ENCODE data around the gene NSUN4.
"Not testable (repeated sequence)": the region's sequence is repeated elsewhere in the genome, so short reads cannot be mapped to it uniquely, and the experiment has no call there.

Gene NSUN4

GRCh38 chr1:46315669-46316403 is 24.8 kb upstream of the NSUN4 start:
- no peak overlapping the region for H3K27ac Mint-ChIP-seq
- no peaks in the 10 kb centered on the region for H3K27me3 Mint-ChIP-seq (ENCODE audit: low read depth)
- H3K4me3 Mint-ChIP-seq, result no peak overlapping the region
- H3K9me3 Mint-ChIP-seq, result no peaks in the 10 kb centered on the region
- no peaks in the 10 kb centered on the region for H3K4me1 Mint-ChIP-seq (ENCODE audit: low read depth)
- H3K36me3 Mint-ChIP-seq (ENCODE audit: low read depth), result peaks cover 32% of the 10 kb centered on the region

GRCh38 chr1:46317323-46317722 is 23.3 kb upstream of the NSUN4 start:
- no peaks in the 10 kb centered on the region for H3K27me3 Mint-ChIP-seq (ENCODE audit: low read depth)
- peaks cover 28% of the 10 kb centered on the region for H3K36me3 Mint-ChIP-seq (ENCODE audit: low read depth)
- H3K4me1 Mint-ChIP-seq (ENCODE audit: low read depth), result no peaks in the 10 kb centered on the region
- no peak overlapping the region for H3K27ac Mint-ChIP-seq
- no peak overlapping the region for H3K4me3 Mint-ChIP-seq
- H3K9me3 Mint-ChIP-seq, result no peaks in the 10 kb centered on the region

GRCh38 chr1:46319301-46319700 is 21.3 kb upstream of the NSUN4 start:
- H3K4me1 Mint-ChIP-seq (ENCODE audit: low read depth); H3K4me3 Mint-ChIP-seq; H3K27me3 Mint-ChIP-seq (ENCODE audit: low read depth); H3K9me3 Mint-ChIP-seq; H3K27ac Mint-ChIP-seq: not testable (repeated sequence)
- H3K36me3 Mint-ChIP-seq (ENCODE audit: low read depth), result peaks cover 19% of the 10 kb centered on the region

GRCh38 chr1:46319960-46320914 is 20.4 kb upstream of the NSUN4 start:
- H3K36me3 Mint-ChIP-seq (ENCODE audit: low read depth), result peaks cover 13% of the 10 kb centered on the region
- not testable (repeated sequence) for H3K9me3 Mint-ChIP-seq; H3K27ac Mint-ChIP-seq; H3K4me1 Mint-ChIP-seq (ENCODE audit: low read depth); H3K27me3 Mint-ChIP-seq (ENCODE audit: low read depth); H3K4me3 Mint-ChIP-seq

DNA sequence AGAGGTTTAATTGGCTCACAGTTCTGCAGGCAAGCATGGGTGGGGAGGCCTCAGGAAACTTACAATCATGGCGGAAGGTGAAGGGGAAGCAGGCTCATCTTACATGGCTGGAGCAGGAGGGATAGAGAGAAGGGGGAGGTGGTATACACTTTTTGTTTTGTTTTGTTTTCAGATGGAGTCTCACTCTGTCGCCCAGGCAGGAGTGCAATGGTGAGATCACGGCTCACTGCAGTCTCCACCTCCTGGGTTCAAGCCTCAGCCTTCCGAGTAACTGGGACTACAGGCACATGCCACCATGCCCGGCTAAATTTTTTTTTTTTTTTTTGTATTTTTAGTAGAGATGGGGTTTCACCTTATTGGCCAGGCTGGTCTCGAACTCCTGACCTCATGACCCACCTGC is 18.4 kb upstream of the NSUN4 start:
- not testable (repeated sequence) for H3K27ac Mint-ChIP-seq; H3K27me3 Mint-ChIP-seq (ENCODE audit: low read depth); H3K4me3 Mint-ChIP-seq; H3K36me3 Mint-ChIP-seq (ENCODE audit: low read depth); H3K4me1 Mint-ChIP-seq (ENCODE audit: low read depth); H3K9me3 Mint-ChIP-seq

GRCh38 chr1:46325285-46326076 is 15.1 kb upstream of the NSUN4 start:
- H3K4me3 Mint-ChIP-seq; H3K27me3 Mint-ChIP-seq (ENCODE audit: low read depth); H3K4me1 Mint-ChIP-seq (ENCODE audit: low read depth); H3K27ac Mint-ChIP-seq; H3K9me3 Mint-ChIP-seq; H3K36me3 Mint-ChIP-seq (ENCODE audit: low read depth): not testable (repeated sequence)

- not testable (repeated sequence) for H3K27me3 Mint-ChIP-seq (ENCODE audit: low read depth); H3K36me3 Mint-ChIP-seq (ENCODE audit: low read depth); H3K4me3 Mint-ChIP-seq; H3K27ac Mint-ChIP-seq; H3K4me1 Mint-ChIP-seq (ENCODE audit: low read depth); H3K9me3 Mint-ChIP-seq
Observed at GRCh38 chr1:46328182-46328581, 12.4 kb upstream of the NSUN4 start.

DNA sequence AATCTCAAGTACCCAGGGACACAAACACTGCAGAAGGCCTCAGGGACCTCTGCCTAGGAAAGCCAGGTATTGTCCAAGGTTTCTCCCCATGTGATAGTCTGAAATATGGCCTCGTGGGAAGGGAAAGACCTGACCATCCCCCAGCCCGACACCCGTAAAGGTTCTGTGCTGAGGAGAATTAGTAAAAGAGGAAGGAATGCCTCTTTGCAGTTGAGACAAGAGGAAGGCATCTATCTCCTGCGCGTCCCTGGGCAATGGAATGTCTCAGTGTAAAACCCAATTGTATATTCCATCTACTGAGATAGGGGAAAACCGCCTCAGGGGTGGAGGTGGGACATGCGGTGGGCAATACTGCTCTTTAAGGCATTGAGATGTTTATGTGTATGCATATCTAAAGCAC is 10.8 kb upstream of the NSUN4 start:
- not testable (repeated sequence) for H3K9me3 Mint-ChIP-seq; H3K27me3 Mint-ChIP-seq (ENCODE audit: low read depth); H3K36me3 Mint-ChIP-seq (ENCODE audit: low read depth); H3K4me3 Mint-ChIP-seq; H3K27ac Mint-ChIP-seq; H3K4me1 Mint-ChIP-seq (ENCODE audit: low read depth)

DNA sequence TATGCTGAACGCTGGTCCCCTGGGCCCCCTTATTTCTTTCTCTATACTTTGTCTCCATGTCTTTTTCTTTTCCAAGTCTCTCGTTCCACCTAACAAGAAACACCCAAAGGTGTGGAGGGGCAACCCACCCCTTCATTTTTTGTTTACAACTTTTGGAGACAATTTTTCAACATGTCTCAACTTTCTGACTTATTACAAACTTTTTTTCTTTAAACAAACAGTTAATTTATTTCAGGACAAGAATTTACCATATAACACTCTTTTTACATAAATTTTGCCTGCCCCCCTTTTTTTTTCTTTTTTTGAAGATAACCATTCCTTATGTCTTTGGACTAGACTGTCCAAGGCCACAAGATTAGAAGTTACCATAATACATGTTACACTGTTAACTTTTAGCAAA is 10.2 kb upstream of the NSUN4 start:
- H3K4me3 Mint-ChIP-seq; H3K27ac Mint-ChIP-seq; H3K9me3 Mint-ChIP-seq; H3K36me3 Mint-ChIP-seq (ENCODE audit: low read depth); H3K27me3 Mint-ChIP-seq (ENCODE audit: low read depth); H3K4me1 Mint-ChIP-seq (ENCODE audit: low read depth): not testable (repeated sequence)

- not testable (repeated sequence) for H3K27ac Mint-ChIP-seq; H3K36me3 Mint-ChIP-seq (ENCODE audit: low read depth); H3K9me3 Mint-ChIP-seq; H3K4me1 Mint-ChIP-seq (ENCODE audit: low read depth); H3K27me3 Mint-ChIP-seq (ENCODE audit: low read depth); H3K4me3 Mint-ChIP-seq
Observed at GRCh38 chr1:46331786-46332540, 8.6 kb upstream of the NSUN4 start.

DNA sequence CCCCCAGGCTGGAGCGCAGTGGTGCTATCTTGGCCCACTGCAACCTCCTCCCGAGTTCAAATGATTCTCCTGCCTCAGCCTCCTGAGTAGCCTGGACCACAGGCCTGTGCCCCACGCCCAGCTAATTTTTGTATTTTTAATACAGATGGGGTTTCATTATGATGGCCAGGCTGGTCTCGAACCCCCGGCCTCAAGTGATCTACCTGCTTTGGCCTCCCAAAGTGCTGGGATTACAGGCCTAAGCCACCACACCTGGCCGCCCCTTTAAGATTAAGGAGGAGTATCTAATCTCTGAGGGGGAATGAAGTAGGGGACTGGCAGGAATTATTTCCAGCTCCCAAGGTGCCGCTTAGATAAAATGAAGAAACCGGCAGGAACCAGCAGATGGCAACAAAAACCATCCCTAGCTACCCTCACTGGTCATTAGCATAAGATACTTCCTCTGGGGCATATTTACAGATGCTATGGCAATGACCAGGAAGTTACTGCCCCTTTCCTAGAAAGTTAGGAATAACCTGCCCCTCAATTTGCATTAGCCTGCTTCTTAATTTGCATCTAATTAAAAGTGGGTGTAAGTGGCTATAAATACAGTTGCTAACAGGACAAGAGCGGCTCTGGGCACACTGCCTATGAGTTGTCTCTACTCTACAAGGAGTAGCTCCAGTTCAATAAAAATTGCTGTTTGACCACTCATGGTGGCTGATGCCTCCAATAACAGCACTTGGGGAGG is 7.1 kb upstream of the NSUN4 start:
- no peak overlapping the region for H3K27ac Mint-ChIP-seq
- no peaks in the 10 kb centered on the region for H3K4me1 Mint-ChIP-seq (ENCODE audit: low read depth)
- H3K4me3 Mint-ChIP-seq, result no peak overlapping the region
- H3K36me3 Mint-ChIP-seq (ENCODE audit: low read depth), result no peaks in the 10 kb centered on the region
- H3K27me3 Mint-ChIP-seq (ENCODE audit: low read depth), result no peaks in the 10 kb centered on the region
- H3K9me3 Mint-ChIP-seq, result no peaks in the 10 kb centered on the region

GRCh38 chr1:46334030-46334384 is 6.6 kb upstream of the NSUN4 start:
- Mint-ChIP-seq H3K9me3 (no peaks in the 10 kb centered on the region), H3K27ac (no peak overlapping the region), H3K36me3 (ENCODE audit: low read depth) (no peaks in the 10 kb centered on the region), H3K4me1 (ENCODE audit: low read depth) (no peaks in the 10 kb centered on the region), H3K27me3 (ENCODE audit: low read depth) (no peaks in the 10 kb centered on the region), H3K4me3 (no peak overlapping the region)

GRCh38 chr1:46335081-46335480 is 5.5 kb upstream of the NSUN4 start:
- Mint-ChIP-seq H3K27ac (no peak overlapping the region), H3K27me3 (ENCODE audit: low read depth) (no peaks in the 10 kb centered on the region), H3K4me1 (ENCODE audit: low read depth) (peaks cover 2% of the 10 kb centered on the region), H3K9me3 (no peaks in the 10 kb centered on the region), H3K36me3 (ENCODE audit: low read depth) (no peaks in the 10 kb centered on the region), H3K4me3 (no peak overlapping the region)

GRCh38 chr1:46337409-46337808 is 3.2 kb upstream of the NSUN4 start:
- H3K36me3 Mint-ChIP-seq (ENCODE audit: low read depth), result peaks cover 11% of the 10 kb centered on the region
- H3K9me3 Mint-ChIP-seq; H3K27ac Mint-ChIP-seq; H3K27me3 Mint-ChIP-seq (ENCODE audit: low read depth); H3K4me3 Mint-ChIP-seq: not testable (repeated sequence)
- peaks cover 20% of the 10 kb centered on the region for H3K4me1 Mint-ChIP-seq (ENCODE audit: low read depth)
